Upper lobe of left lung (tissue), 6 donors: Measurements from ENCODE around the gene TTC9B. TPM values are rescaled to one million over a fixed set of nuclear protein-coding genes. Genes with fewer than 3 reads are reported as not detected.

ENCODE experiments used
- ATAC-seq, 2 donors: fragments of 200-7000 bp; cut with Tn5 transposase; one replicate each; pipeline ENCODE4 v1.9.1; 2022; ENCODE audit warnings: mild to moderate bottlenecking in 2 of 2, moderate library complexity in 2 of 2; ENCODE audit not compliant: low FRiP score in 2 of 2
- DNase-seq, 2 donors: peaks; one replicate each; pipeline ENCODE4 v3.0.0-alpha.2; 2019 to 2020
- H3K27ac ChIP-seq, 4 donors: fragments of 200-600 bp; sonication (generic); one replicate each; pipeline ENCODE4 v1.5.1; 2016 to 2019
- H3K27me3 ChIP-seq, 4 donors: fragments of 200-600 bp; sonication (generic); one replicate each; pipeline ENCODE4 v1.5.1; 2017 to 2019
- H3K36me3 ChIP-seq, 4 donors: fragments of 200-600 bp; sonication (generic); one replicate each; pipeline ENCODE4 v1.5.1; 2016 to 2019
- H3K4me1 ChIP-seq, 4 donors: fragments of 200-600 bp; sonication (generic); one replicate each; pipeline ENCODE4 v1.5.1; 2018 to 2019
- H3K4me3 ChIP-seq, 4 donors: fragments of 200-600 bp; sonication (generic); one replicate each; pipeline ENCODE4 v1.5.1; 2017 to 2019; ENCODE audit warnings: mild to moderate bottlenecking in 2 of 4, moderate library complexity in 1 of 4
- H3K9me3 ChIP-seq, 4 donors: fragments of 200-600 bp; sonication (generic); one replicate each; pipeline ENCODE4 v1.5.1; 2018 to 2019
- CTCF ChIP-seq, 6 experiments: fragments of 450-650 bp in 4 of 6; fragments of 200-600 bp in 2 of 6; sonication (generic) in 2 of 6; IDR thresholded peaks; one replicate each; pipeline ENCODE4 v1.5.1; 2016 to 2019; ENCODE audit warnings: antibody characterized with exemption in 6 of 6
- EP300 ChIP-seq, 4 donors: sonication (generic); formaldehyde crosslinking; IDR thresholded peaks; one replicate each; pipeline ENCODE4 v1.5.1; 2017; ENCODE audit warnings: antibody characterized with exemption in 4 of 4, control low read depth in 2 of 4
- POLR2A ChIP-seq, 4 donors: fragments of 450-650 bp; IDR thresholded peaks; one replicate each; pipeline ENCODE4 v1.5.1; 2016 to 2017; ENCODE audit warnings: antibody characterized with exemption in 4 of 4, mild to moderate bottlenecking in 2 of 4
- POLR2AphosphoS5 ChIP-seq, 2 donors: sonication (generic); formaldehyde crosslinking; IDR thresholded peaks; one replicate each; pipeline ENCODE4 v1.5.1; 2017; ENCODE audit warnings: antibody characterized with exemption in 2 of 2
- WGBS, 2 donors: methylation state at CpG; one replicate each; pipeline ENCODE4 v1.1.5; 2017 to 2018; 5-methylcytosine and 5-hydroxymethylcytosine counted together
- total RNA-seq, 6 donors: library from RNA; depleted of rRNA in 4 of 6; stranded (reverse); fragments of >200 nt in 4 of 6; gene quantifications; one replicate each; pipeline versions ENCODE4 v1.1.0 to v1.2.1, GENCODE V29; 2016 to 2021
- donor health status: DM: no; HTN: no; CAD: no; lungs with moderate emphysema.
- donor health status: DM: no; HTN: yes; CAD: no; lungs with severe emphysema.

The TTC9B gene
- total RNA-seq, 6 donors from 2014 or later, result not detected

- Histone ChIP-seq H3K27ac (peak overlapping the region; percentile 52 to 67 (median 58)), H3K27me3 (no peaks in the 10 kb centered on the region), H3K4me1 (peaks cover 19 to 29% (median 21%) of the 10 kb centered on the region in 4 donors), H3K36me3 (peaks cover 14 to 47% (median 39%) of the 10 kb centered on the region in 4 donors), H3K9me3 (no peaks in the 10 kb centered on the region), H3K4me3 (no peak overlapping the region)
- WGBS, 2 donors, result 90 to 100% methylated on average over 2 to 11 of the region's 12 CpGs
- ATAC-seq, result no peak
- TF ChIP-seq POLR2A (IDR thresholded peaks at IDR 0.05) (no peak), POLR2AphosphoS5 (IDR thresholded peaks at IDR 0.05) (no peak), CTCF (IDR thresholded peaks at IDR 0.05) (no peak), EP300 (IDR thresholded peaks at IDR 0.05) (no peak)
- DNase-seq, result no peak
Measured at GRCh38 chr19:40242480-40242879, 24.3 kb upstream of the TTC9B start.

GRCh38 chr19:40241809-40242384 is 23.7 kb upstream of the TTC9B start:
- H3K9me3 ChIP-seq, result no peaks in the 10 kb centered on the region
- peaks cover 15 to 26% (median 21%) of the 10 kb centered on the region in 4 donors for H3K4me1 ChIP-seq
- H3K27ac ChIP-seq, result peak overlapping the region; percentile 52 to 67 (median 58)
- H3K36me3 ChIP-seq, result peaks cover 16 to 53% (median 45%) of the 10 kb centered on the region in 4 donors
- H3K4me3 ChIP-seq, result no peak overlapping the region
- DNase-seq, result no peak
- TF ChIP-seq POLR2AphosphoS5 (IDR thresholded peaks at IDR 0.05) (peak; percentile 15 to 48), POLR2A (IDR thresholded peaks at IDR 0.05) (no peak), EP300 (IDR thresholded peaks at IDR 0.05) (no peak), CTCF (IDR thresholded peaks at IDR 0.05) (peak in 1 of 6 experiments; percentile 5)
- ATAC-seq, result peak; percentile 36 to 53
- no peaks in the 10 kb centered on the region for H3K27me3 ChIP-seq
- WGBS, 2 donors, result 68 to 73% methylated on average over 7 to 21 of the region's 21 CpGs

- 90 to 91% methylated on average over 12 of the region's 12 CpGs for WGBS, 2 donors
- peaks cover 20 to 59% (median 51%) of the 10 kb centered on the region in 4 donors for H3K36me3 ChIP-seq
- ATAC-seq (peak in 1 of 2 donors; percentile 22), DNase-seq (no peak)
- no peaks in the 10 kb centered on the region for H3K27me3 ChIP-seq
- H3K27ac ChIP-seq, result peak overlapping the region in 3 of 4 donors; percentile 30 to 67 (median 58)
- no peaks in the 10 kb centered on the region for H3K9me3 ChIP-seq
- TF ChIP-seq CTCF (IDR thresholded peaks at IDR 0.05) (no peak), POLR2A (IDR thresholded peaks at IDR 0.05) (no peak), EP300 (IDR thresholded peaks at IDR 0.05) (no peak), POLR2AphosphoS5 (IDR thresholded peaks at IDR 0.05) (no peak)
- H3K4me1 ChIP-seq, result peaks cover 14 to 22% (median 21%) of the 10 kb centered on the region in 4 donors
- H3K4me3 ChIP-seq, result no peak overlapping the region
Measured at GRCh38 chr19:40241125-40241808, 23.1 kb upstream of the TTC9B start.

- peaks cover 14 to 18% (median 16%) of the 10 kb centered on the region in 4 donors for H3K4me1 ChIP-seq
- H3K9me3 ChIP-seq, result no peaks in the 10 kb centered on the region
- WGBS, 2 donors, result 92 to 93% methylated on average over 4 to 6 of the region's 6 CpGs
- H3K36me3 ChIP-seq, result peaks cover 24 to 68% (median 60%) of the 10 kb centered on the region in 4 donors
- ATAC-seq, result no peak
- no peak for DNase-seq
- TF ChIP-seq POLR2A (IDR thresholded peaks at IDR 0.05), result no peak
- no peak for TF ChIP-seq CTCF (IDR thresholded peaks at IDR 0.05)
- H3K4me3 ChIP-seq, result no peak overlapping the region
- no peaks in the 10 kb centered on the region for H3K27me3 ChIP-seq
- H3K27ac ChIP-seq, result no peak overlapping the region
Measured at GRCh38 chr19:40240332-40240731, 22.1 kb upstream of the TTC9B start.
